Endothelial cell of coronary artery (primary cell): ENCODE measurements around the gene DDRGK1. TPM values are rescaled to one million over a fixed set of nuclear protein-coding genes. Genes with fewer than 3 reads are reported as not detected.

Experiments
- total RNA-seq: library from RNA; depleted of rRNA; stranded (reverse); fragments of >200 nt; gene quantifications from 2 replicates; pipeline ENCODE4 v1.2.3, GENCODE V29; 2014

Gene DDRGK1
- 26.1 and 37.9 TPM in 2 replicates for total RNA-seq

GRCh38 chr20:3204124-3204794 is at the start of gene DDRGK1:
Gene DDRGK1, minus strand, starts transcription at chr20:3204682. Its CDS starts 55 bp downstream, at chr20:3204627.

GRCh38 chr20:3239026-3239866 is 34.8 kb upstream of the DDRGK1 start, which contains the start of gene SLC4A11:
Gene SLC4A11, minus strand, starts transcription at chr20:3239190. Its CDS starts 53 bp downstream, at chr20:3239137.

GRCh38 chr20:3209257-3209945 is 4.9 kb upstream of the DDRGK1 start, which contains the start of gene ITPA:
Gene ITPA, plus strand, starts transcription at chr20:3209498. Its CDS starts 54 bp downstream, at chr20:3209552.

GRCh38 chr20:3172933-3173609 is 31.4 kb downstream of the DDRGK1 start, which contains the start of gene LZTS3:
Gene LZTS3, minus strand, starts transcription at chr20:3173549. Its CDS starts 6,386 bp downstream, at chr20:3167163.

Other genes with a start within 250 kb of the DDRGK1 start
- 0.18 TPM in 1 of 2 replicates, not detected in the other for gene GNRH2, start 161.1 kb downstream of the DDRGK1 start, total RNA-seq
- gene MRPS26, start 158.6 kb downstream of the DDRGK1 start, total RNA-seq: 41.4 and 48.8 TPM in 2 replicates
- not detected in 2 replicates for gene OXT, start 133.1 kb downstream of the DDRGK1 start, total RNA-seq
- not detected in 2 replicates for gene AVP, start 120.0 kb downstream of the DDRGK1 start, total RNA-seq
- 15.6 and 16.7 TPM in 2 replicates for gene FASTKD5, start 44.8 kb downstream of the DDRGK1 start, total RNA-seq
- 1.8 and 2.0 TPM in 2 replicates for gene UBOX5, start 44.8 kb downstream of the DDRGK1 start, total RNA-seq
- gene LZTS3, start 31.1 kb downstream of the DDRGK1 start, total RNA-seq: 2.2 and 4.2 TPM in 2 replicates
- 26.3 and 34.4 TPM in 2 replicates for gene ITPA, start 4.8 kb upstream of the DDRGK1 start, total RNA-seq
- gene SLC4A11, start 34.5 kb upstream of the DDRGK1 start, total RNA-seq: 4.1 TPM in 2 replicates
- gene DNAAF9, start 203.0 kb upstream of the DDRGK1 start, total RNA-seq: 8.5 and 12.2 TPM in 2 replicates